ENCODE data around the gene SUPT3H. TPM values are rescaled to one million over a fixed set of nuclear protein-coding genes. Genes with fewer than 3 reads are reported as not detected.

Gene SUPT3H
- total RNA-seq, 1 donor from 2014 or later, result 23.2 TPM

DNA sequence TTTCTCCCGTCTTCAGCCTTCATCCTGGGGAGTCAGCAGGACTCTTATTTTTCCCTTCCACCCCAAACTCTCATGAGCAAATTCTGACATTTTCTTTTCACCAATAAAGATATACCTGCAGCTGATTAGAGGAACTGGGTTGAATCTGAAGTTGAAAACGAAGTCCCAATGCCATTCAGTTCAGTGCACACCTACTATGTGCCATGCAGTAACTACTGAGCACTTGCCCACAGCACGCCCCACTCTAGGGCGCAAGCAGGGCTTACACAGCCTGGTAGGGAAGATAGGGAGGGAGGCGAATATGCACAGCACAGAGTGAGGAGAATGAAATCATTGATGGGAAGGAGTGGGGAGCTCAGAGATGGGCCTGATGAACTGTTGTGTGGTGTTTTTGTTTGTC, 588.7 kb downstream of the SUPT3H start:
- peaks cover 6% of the 10 kb centered on the region for H3K9me3 Mint-ChIP-seq
- H3K27ac Mint-ChIP-seq, result no peak overlapping the region
- peaks cover 2% of the 10 kb centered on the region for H3K27me3 Mint-ChIP-seq (ENCODE audit: low read depth)
- H3K4me1 Mint-ChIP-seq, result no peaks in the 10 kb centered on the region
- TF ChIP-seq, protein P1, sequence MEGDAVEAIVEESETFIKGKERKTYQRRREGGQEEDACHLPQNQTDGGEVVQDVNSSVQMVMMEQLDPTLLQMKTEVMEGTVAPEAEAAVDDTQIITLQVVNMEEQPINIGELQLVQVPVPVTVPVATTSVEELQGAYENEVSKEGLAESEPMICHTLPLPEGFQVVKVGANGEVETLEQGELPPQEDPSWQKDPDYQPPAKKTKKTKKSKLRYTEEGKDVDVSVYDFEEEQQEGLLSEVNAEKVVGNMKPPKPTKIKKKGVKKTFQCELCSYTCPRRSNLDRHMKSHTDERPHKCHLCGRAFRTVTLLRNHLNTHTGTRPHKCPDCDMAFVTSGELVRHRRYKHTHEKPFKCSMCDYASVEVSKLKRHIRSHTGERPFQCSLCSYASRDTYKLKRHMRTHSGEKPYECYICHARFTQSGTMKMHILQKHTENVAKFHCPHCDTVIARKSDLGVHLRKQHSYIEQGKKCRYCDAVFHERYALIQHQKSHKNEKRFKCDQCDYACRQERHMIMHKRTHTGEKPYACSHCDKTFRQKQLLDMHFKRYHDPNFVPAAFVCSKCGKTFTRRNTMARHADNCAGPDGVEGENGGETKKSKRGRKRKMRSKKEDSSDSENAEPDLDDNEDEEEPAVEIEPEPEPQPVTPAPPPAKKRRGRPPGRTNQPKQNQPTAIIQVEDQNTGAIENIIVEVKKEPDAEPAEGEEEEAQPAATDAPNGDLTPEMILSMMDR (IDR thresholded peaks at IDR 0.05; ENCODE audit: unreplicated experiment), result no peak
- no peak overlapping the region for H3K4me3 Mint-ChIP-seq
- no peaks in the 10 kb centered on the region for H3K36me3 Mint-ChIP-seq
- DNase-seq (ENCODE audit: low spot score in 2 of 2, unreplicated experiment in 2 of 2), result no peak

DNA sequence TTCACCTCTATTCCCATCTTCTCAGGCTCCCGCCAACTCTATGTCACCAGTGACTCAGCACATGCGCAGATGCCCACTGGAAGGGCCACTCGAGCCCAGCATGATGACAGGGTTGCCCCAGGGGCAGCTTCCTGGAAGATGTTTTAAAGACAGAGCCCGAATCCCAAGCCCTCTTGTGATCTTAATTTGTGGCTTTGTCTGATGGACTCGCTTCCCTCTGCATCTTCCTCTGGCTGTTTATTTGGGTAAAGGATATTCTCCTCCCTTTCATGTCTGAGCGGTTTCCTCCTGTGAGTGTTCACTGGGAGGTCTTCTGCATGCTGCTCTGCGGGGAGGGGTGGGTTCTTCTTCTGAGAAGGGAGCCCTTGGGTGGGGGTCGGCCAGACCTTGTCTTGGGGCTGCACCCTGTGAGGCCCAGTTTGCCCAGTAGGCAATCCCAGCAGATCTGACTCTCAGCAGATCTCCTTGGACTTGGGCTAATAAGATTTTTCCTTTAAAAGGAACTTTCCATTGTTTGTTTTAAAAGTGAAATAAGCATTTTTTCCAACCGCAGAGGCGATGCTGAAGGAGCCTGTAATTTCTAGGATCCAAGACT, 589.2 kb downstream of the SUPT3H start:
- Mint-ChIP-seq H3K36me3 (no peaks in the 10 kb centered on the region), H3K4me1 (no peaks in the 10 kb centered on the region), H3K27ac (no peak overlapping the region), H3K4me3 (no peak overlapping the region), H3K27me3 (ENCODE audit: low read depth) (peaks cover 2% of the 10 kb centered on the region), H3K9me3 (peaks cover 11% of the 10 kb centered on the region)
- TF ChIP-seq, protein P1 (IDR thresholded peaks at IDR 0.05; ENCODE audit: unreplicated experiment), result no peak
- DNase-seq (ENCODE audit: low spot score in 2 of 2, unreplicated experiment in 2 of 2), result no peak

DNA sequence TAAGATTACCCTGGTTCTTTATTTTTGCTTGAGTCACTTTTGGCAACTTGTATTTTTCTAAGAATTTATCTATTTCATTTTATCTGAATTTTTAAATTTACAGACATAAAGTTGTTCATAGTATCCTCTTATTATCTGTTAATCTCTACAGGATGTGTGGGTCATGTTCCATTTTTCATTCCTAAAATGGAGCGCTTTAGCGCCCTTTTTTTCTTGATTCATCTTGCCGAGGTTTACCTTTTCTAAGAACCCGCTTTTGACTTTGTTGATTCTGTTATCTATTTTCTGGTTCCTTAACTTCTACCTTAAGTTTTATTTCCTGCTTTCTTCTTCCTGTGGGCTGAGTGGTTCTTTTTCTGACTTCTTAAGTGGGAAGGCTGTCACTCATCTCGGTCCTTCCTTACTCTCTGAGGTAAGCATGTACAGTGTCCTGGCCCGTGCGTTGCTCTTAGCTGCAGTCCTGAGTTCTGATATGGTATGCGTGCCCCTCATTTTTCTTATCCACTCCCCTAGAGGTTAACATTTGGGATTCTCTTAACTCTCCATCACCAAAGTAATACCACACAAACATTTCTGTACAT, 590.4 kb downstream of the SUPT3H start:
- no peaks in the 10 kb centered on the region for H3K36me3 Mint-ChIP-seq
- TF ChIP-seq, protein P1 (IDR thresholded peaks at IDR 0.05; ENCODE audit: unreplicated experiment), result no peak
- DNase-seq (ENCODE audit: low spot score in 2 of 2, unreplicated experiment in 2 of 2), result no peak
- peaks cover 2% of the 10 kb centered on the region for H3K27me3 Mint-ChIP-seq (ENCODE audit: low read depth)
- H3K27ac Mint-ChIP-seq, result no peak overlapping the region
- no peaks in the 10 kb centered on the region for H3K4me1 Mint-ChIP-seq
- peaks cover 14% of the 10 kb centered on the region for H3K9me3 Mint-ChIP-seq
- H3K4me3 Mint-ChIP-seq, result no peak overlapping the region

DNA sequence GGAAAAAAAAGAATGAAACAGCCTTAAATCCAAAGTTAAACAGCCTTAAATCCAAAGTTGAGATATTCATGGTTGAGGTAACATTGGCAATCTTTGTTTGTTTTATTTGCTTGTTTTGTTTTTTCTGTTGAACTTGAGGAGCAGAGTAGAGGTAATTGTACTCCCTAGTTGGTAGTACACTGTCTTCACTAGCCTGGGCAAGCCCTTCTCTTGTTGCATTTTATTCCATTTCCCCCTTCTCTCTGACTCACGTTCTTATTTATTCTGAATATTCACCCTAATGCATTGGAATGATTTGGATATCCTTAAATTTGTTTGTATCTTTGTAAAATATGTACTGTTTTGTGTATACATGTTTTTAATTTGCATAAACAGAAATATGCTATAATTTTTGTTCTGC, 592.6 kb downstream of the SUPT3H start:
- TF ChIP-seq, protein P1 (IDR thresholded peaks at IDR 0.05; ENCODE audit: unreplicated experiment), result no peak
- Mint-ChIP-seq H3K36me3 (no peaks in the 10 kb centered on the region), H3K9me3 (peaks cover 14% of the 10 kb centered on the region), H3K27ac (no peak overlapping the region), H3K27me3 (ENCODE audit: low read depth) (peaks cover 2% of the 10 kb centered on the region), H3K4me3 (no peak overlapping the region), H3K4me1 (no peaks in the 10 kb centered on the region)
- DNase-seq (ENCODE audit: low spot score in 2 of 2, unreplicated experiment in 2 of 2), result no peak

DNA sequence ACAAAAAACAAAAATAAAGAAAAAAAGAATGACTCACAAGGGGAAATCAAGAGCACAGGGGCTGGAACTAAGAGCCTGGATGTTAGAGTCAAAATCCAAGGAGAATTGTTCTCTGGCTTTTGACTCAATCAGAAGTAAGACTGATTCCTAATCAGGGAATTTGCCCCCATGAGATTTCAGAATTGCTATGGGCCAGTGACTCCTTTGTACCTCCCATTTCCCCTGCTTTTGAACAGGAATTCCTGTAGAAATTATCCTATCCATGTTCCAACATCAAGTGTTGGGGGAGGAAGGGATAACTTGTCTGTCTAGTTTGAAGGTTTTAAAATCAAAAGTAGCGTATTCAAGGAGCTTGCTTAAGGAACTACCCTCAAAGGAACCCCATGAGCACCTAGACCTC, 593.5 kb downstream of the SUPT3H start:
- peaks cover 14% of the 10 kb centered on the region for H3K9me3 Mint-ChIP-seq

More for the DNA sequence above, 593.5 kb downstream of the SUPT3H start:
- Mint-ChIP-seq H3K4me1 (no peaks in the 10 kb centered on the region), H3K36me3 (no peaks in the 10 kb centered on the region), H3K27ac (no peak overlapping the region), H3K27me3 (ENCODE audit: low read depth) (peaks cover 2% of the 10 kb centered on the region), H3K4me3 (no peak overlapping the region)
- DNase-seq (ENCODE audit: low spot score in 2 of 2, unreplicated experiment in 2 of 2), result no peak
- TF ChIP-seq, protein P1 (IDR thresholded peaks at IDR 0.05; ENCODE audit: unreplicated experiment), result no peak
